HEK293 (cell line): Measurements from ENCODE around the gene KLK15.

ENCODE experiments used
- CTCF ChIP-seq: fragments of 450-650 bp; formaldehyde crosslinking; IDR thresholded peaks from 2 replicates; pipeline ENCODE4 v1.5.1; 2016; ENCODE audit warnings: missing biosample characterization, missing genetic modification characterization
- KLF17 ChIP-seq: fragments of 450-650 bp; formaldehyde crosslinking; IDR thresholded peaks from 2 replicates; pipeline ENCODE4 v1.5.1; 2016; ENCODE audit warnings: missing biosample characterization, missing genetic modification characterization
- MZF1 ChIP-seq: fragments of 450-650 bp; formaldehyde crosslinking; IDR thresholded peaks from 2 replicates; pipeline ENCODE4 v1.5.1; 2017; ENCODE audit warnings: missing biosample characterization, missing genetic modification characterization, borderline replicate concordance
- OVOL3 ChIP-seq: fragments of 450-650 bp; formaldehyde crosslinking; IDR thresholded peaks from 2 replicates; pipeline ENCODE4 v1.5.1; 2016; ENCODE audit warnings: missing biosample characterization, missing genetic modification characterization
- SP2 ChIP-seq: fragments of 450-650 bp; formaldehyde crosslinking; IDR thresholded peaks from 2 replicates; pipeline ENCODE4 v1.5.1; 2016; ENCODE audit warnings: missing biosample characterization, missing genetic modification characterization
- ZFP3 ChIP-seq: fragments of 450-650 bp; formaldehyde crosslinking; IDR thresholded peaks from 2 replicates; pipeline ENCODE4 v1.5.1; 2016; ENCODE audit warnings: low read depth, missing biosample characterization, missing genetic modification characterization
- ZNF121 ChIP-seq: fragments of 450-650 bp; formaldehyde crosslinking; IDR thresholded peaks from 2 replicates; pipeline ENCODE4 v1.5.1; 2016; ENCODE audit warnings: missing biosample characterization, missing genetic modification characterization
- ZNF133 ChIP-seq: fragments of 450-650 bp; formaldehyde crosslinking; IDR thresholded peaks from 2 replicates; pipeline ENCODE4 v1.5.1; 2016; ENCODE audit warnings: missing biosample characterization, missing genetic modification characterization
- ZNF155 ChIP-seq: fragments of 450-650 bp; formaldehyde crosslinking; IDR thresholded peaks from 2 replicates; pipeline ENCODE4 v1.5.1; 2016; ENCODE audit warnings: missing biosample characterization, missing genetic modification characterization
- ZNF157 ChIP-seq: fragments of 450-650 bp; formaldehyde crosslinking; IDR thresholded peaks from 2 replicates; pipeline ENCODE4 v1.5.1; 2016; ENCODE audit warnings: missing biosample characterization, missing genetic modification characterization
- ZNF16 ChIP-seq: fragments of 450-650 bp; formaldehyde crosslinking; IDR thresholded peaks from 2 replicates; pipeline ENCODE4 v1.5.1; 2016; ENCODE audit warnings: low read depth, missing biosample characterization, missing genetic modification characterization
- ZNF274 ChIP-seq, 2 experiments: fragments of 200-500 bp in 1 of 2; fragments of 450-650 bp in 1 of 2; sonication (Bioruptor generic) in 1 of 2; formaldehyde crosslinking in 1 of 2; IDR thresholded peaks; 2 replicates each; pipeline versions ENCODE4 v1.5.1 to v1.6.1; 2014 to 2016; ENCODE audit warnings: borderline replicate concordance in 1 of 2, inconsistent platforms in 1 of 2, low read length in 1 of 2, missing biosample characterization in 1 of 2, missing genetic modification characterization in 1 of 2
- ZNF416 ChIP-seq: fragments of 450-650 bp; formaldehyde crosslinking; IDR thresholded peaks from 2 replicates; pipeline ENCODE4 v1.5.1; 2016; ENCODE audit warnings: missing biosample characterization, missing genetic modification characterization
- ZNF514 ChIP-seq: fragments of 450-650 bp; formaldehyde crosslinking; IDR thresholded peaks from 2 replicates; pipeline ENCODE4 v1.5.1; 2016; ENCODE audit warnings: missing biosample characterization, missing genetic modification characterization
- ZNF596 ChIP-seq: fragments of 450-650 bp; IDR thresholded peaks from 2 replicates; pipeline ENCODE4 v1.5.0; 2018; ENCODE audit warnings: missing biosample characterization, mild to moderate bottlenecking, missing genetic modification characterization, moderate library complexity
- ZNF600 ChIP-seq: fragments of 450-650 bp; formaldehyde crosslinking; IDR thresholded peaks from 2 replicates; pipeline ENCODE4 v1.5.1; 2016; ENCODE audit warnings: missing biosample characterization, missing genetic modification characterization
- ZNF76 ChIP-seq: fragments of 450-650 bp; formaldehyde crosslinking; IDR thresholded peaks from 2 replicates; pipeline ENCODE4; 2016; ENCODE audit warnings: low read depth, missing biosample characterization, missing genetic modification characterization, borderline replicate concordance
- ZNF777 ChIP-seq: fragments of 450-650 bp; formaldehyde crosslinking; IDR thresholded peaks from 2 replicates; pipeline ENCODE4 v1.5.1; 2017; ENCODE audit warnings: missing biosample characterization, missing genetic modification characterization, borderline replicate concordance
- ZSCAN4 ChIP-seq: fragments of 450-650 bp; formaldehyde crosslinking; IDR thresholded peaks from 2 replicates; pipeline ENCODE4 v1.5.1; 2017; ENCODE audit warnings: missing biosample characterization, missing genetic modification characterization
- ZXDB ChIP-seq: fragments of 450-650 bp; formaldehyde crosslinking; IDR thresholded peaks from 2 replicates; pipeline ENCODE4 v1.5.1; 2016; ENCODE audit warnings: missing biosample characterization, missing genetic modification characterization
- TF ChIP-seq, protein P1 (sequence below): fragments of 450-650 bp; formaldehyde crosslinking; IDR thresholded peaks from 2 replicates; pipeline ENCODE4 v1.5.1; 2016; ENCODE audit warnings: missing biosample characterization, missing genetic modification characterization, borderline replicate concordance
- TF ChIP-seq, protein P2 (sequence below): fragments of 450-650 bp; formaldehyde crosslinking; IDR thresholded peaks from 2 replicates; pipeline ENCODE4 v1.5.1; 2016; ENCODE audit warnings: missing biosample characterization, missing genetic modification characterization
- TF ChIP-seq, protein P3 (sequence below): fragments of 450-650 bp; formaldehyde crosslinking; IDR thresholded peaks from 2 replicates; pipeline ENCODE4 v1.5.1; 2016; ENCODE audit warnings: missing biosample characterization, missing genetic modification characterization
- TF ChIP-seq, protein P4 (sequence below): fragments of 450-650 bp; formaldehyde crosslinking; IDR thresholded peaks from 2 replicates; pipeline ENCODE4 v1.5.1; 2016; ENCODE audit warnings: missing biosample characterization, missing genetic modification characterization

The KLK15 gene

DNA sequence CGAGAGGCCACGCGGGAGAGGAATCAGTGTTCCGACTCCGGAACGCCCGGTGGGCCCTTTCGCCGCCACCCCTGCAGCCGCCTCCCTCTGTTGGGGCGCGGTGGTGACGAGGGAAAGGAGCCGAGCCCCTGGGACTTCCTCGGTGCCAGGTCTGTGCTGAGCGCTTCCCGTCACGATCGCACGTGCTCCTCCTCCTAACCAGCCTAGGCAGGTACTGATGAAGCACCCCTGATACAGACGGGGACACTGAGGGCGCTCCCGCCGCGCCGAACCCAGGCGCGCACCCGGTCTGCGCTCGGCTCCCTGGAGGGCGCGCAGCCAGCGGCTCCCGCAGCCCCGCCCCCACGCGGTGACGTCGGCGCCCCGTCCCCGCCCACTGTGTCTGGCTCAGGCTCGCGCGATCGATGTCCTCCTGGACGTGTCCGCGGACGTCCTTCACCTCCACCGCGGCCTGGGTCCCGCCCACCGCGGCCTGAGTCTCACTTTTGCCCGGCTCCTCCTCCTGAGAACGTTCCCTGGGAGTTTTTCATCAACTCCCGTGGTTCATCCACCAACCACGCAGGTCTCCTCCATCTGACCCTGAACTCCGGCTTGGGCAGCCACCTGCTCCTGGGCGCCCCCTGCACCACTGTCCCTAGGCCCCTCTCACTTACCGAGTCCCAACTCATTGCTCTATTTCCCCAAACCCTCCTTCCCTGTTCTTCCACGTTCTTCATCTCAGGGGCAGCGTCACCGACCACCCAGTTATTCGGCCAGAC lies 2.6 kb upstream of the KLK15 start (continued):
- TF ChIP-seq ZXDB (peak; percentile 84), ZNF76 (tag by site-specific recombination) (peak; percentile 6; the same call in 1 of the 2 replicates), KLF17 (tag by site-specific recombination) (peak; percentile 45; the same call in 1 of the 2 replicates), MZF1 (tag by site-specific recombination) (no peak), ZNF121 (tag by site-specific recombination) (peak; percentile 5; the same call in 1 of the 2 replicates), ZSCAN4 (no peak), ZNF514 (tag by site-specific recombination) (no peak), ZNF155 (tag by site-specific recombination) (no peak), ZNF16 (no peak), CTCF (peak; percentile 60), ZNF274 (IDR thresholded peaks at IDR 0.05; ENCODE audit: low read length) (no peak), ZNF274 (tag by site-specific recombination; IDR thresholded peaks at IDR 0.05; ENCODE audit: borderline replicate concordance) (no peak), ZNF600 (tag by site-specific recombination) (peak; percentile 88), SP2 (tag by site-specific recombination) (peak; percentile 60), ZNF157 (0 out of 2 replicates have a peak, but pooled peaks have one; percentile 25), ZNF133 (tag by site-specific recombination) (no peak), ZNF596 (tag by site-specific recombination) (no peak), ZNF777 (tag by site-specific recombination) (peak; percentile 97), ZNF416 (tag by site-specific recombination) (no peak), ZFP3 (tag by site-specific recombination) (no peak), OVOL3 (tag by site-specific recombination) (no peak)
- TF ChIP-seq, protein P1, sequence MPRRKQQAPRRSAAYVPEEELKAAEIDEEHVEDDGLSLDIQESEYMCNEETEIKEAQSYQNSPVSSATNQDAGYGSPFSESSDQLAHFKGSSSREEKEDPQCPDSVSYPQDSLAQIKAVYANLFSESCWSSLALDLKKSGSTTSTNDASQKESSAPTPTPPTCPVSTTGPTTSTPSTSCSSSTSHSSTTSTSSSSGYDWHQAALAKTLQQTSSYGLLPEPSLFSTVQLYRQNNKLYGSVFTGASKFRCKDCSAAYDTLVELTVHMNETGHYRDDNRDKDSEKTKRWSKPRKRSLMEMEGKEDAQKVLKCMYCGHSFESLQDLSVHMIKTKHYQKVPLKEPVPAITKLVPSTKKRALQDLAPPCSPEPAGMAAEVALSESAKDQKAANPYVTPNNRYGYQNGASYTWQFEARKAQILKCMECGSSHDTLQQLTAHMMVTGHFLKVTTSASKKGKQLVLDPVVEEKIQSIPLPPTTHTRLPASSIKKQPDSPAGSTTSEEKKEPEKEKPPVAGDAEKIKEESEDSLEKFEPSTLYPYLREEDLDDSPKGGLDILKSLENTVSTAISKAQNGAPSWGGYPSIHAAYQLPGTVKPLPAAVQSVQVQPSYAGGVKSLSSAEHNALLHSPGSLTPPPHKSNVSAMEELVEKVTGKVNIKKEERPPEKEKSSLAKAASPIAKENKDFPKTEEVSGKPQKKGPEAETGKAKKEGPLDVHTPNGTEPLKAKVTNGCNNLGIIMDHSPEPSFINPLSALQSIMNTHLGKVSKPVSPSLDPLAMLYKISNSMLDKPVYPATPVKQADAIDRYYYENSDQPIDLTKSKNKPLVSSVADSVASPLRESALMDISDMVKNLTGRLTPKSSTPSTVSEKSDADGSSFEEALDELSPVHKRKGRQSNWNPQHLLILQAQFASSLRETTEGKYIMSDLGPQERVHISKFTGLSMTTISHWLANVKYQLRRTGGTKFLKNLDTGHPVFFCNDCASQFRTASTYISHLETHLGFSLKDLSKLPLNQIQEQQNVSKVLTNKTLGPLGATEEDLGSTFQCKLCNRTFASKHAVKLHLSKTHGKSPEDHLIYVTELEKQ (tag by site-specific recombination): no peak
- TF ChIP-seq, protein P2, sequence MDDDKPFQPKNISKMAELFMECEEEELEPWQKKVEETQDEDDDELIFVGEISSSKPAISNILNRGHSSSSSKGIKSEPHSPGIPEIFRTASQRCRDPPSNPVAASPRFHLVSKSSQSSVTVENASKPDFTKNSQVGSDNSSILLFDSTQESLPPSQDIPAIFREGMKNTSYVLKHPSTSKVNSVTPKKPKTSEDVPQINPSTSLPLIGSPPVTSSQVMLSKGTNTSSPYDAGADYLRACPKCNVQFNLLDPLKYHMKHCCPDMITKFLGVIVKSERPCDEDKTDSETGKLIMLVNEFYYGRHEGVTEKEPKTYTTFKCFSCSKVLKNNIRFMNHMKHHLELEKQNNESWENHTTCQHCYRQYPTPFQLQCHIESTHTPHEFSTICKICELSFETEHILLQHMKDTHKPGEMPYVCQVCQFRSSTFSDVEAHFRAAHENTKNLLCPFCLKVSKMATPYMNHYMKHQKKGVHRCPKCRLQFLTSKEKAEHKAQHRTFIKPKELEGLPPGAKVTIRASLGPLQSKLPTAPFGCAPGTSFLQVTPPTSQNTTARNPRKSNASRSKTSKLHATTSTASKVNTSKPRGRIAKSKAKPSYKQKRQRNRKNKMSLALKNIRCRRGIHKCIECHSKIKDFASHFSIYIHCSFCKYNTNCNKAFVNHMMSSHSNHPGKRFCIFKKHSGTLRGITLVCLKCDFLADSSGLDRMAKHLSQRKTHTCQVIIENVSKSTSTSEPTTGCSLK (tag by site-specific recombination): no peak
- TF ChIP-seq, protein P3, sequence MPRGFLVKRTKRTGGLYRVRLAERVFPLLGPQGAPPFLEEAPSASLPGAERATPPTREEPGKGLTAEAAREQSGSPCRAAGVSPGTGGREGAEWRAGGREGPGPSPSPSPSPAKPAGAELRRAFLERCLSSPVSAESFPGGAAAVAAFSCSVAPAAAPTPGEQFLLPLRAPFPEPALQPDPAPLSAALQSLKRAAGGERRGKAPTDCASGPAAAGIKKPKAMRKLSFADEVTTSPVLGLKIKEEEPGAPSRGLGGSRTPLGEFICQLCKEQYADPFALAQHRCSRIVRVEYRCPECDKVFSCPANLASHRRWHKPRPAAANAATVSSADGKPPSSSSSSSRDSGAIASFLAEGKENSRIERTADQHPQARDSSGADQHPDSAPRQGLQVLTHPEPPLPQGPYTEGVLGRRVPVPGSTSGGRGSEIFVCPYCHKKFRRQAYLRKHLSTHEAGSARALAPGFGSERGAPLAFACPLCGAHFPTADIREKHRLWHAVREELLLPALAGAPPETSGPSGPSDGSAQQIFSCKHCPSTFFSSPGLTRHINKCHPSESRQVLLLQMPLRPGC (tag by site-specific recombination): no peak
- TF ChIP-seq, protein P4, sequence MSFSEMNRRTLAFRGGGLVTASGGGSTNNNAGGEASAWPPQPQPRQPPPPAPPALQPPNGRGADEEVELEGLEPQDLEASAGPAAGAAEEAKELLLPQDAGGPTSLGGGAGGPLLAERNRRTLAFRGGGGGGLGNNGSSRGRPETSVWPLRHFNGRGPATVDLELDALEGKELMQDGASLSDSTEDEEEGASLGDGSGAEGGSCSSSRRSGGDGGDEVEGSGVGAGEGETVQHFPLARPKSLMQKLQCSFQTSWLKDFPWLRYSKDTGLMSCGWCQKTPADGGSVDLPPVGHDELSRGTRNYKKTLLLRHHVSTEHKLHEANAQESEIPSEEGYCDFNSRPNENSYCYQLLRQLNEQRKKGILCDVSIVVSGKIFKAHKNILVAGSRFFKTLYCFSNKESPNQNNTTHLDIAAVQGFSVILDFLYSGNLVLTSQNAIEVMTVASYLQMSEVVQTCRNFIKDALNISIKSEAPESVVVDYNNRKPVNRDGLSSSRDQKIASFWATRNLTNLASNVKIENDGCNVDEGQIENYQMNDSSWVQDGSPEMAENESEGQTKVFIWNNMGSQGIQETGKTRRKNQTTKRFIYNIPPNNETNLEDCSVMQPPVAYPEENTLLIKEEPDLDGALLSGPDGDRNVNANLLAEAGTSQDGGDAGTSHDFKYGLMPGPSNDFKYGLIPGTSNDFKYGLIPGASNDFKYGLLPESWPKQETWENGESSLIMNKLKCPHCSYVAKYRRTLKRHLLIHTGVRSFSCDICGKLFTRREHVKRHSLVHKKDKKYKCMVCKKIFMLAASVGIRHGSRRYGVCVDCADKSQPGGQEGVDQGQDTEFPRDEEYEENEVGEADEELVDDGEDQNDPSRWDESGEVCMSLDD (tag by site-specific recombination): peak; percentile 91
